HepG2 (cell line): ENCODE results near the gene CRYBA1. TPM values are rescaled to one million over a fixed set of nuclear protein-coding genes. Genes with fewer than 3 reads are reported as not detected.

Source experiments
- ATAC-seq: fragments of 200-7000 bp; cut with Tn5 transposase; 3 replicates; pipeline ENCODE4 v1.9.1; 2020; ENCODE audit warnings: mild to moderate bottlenecking, moderate library complexity
- BruUV-seq: library from RNA; stranded (reverse); fragments of 400-500 nt; replicated peaks from 2 replicates; lab custom pipeline; 2021; lab: Mats Ljungman, UMichigan
- CTCF ChIA-PET: fragments of 300-600 bp; formaldehyde crosslinking; extraction: SDS; loops from one replicate; lab custom pipeline; 2021; ENCODE audit warnings: low total read pairs, inconsistent platforms, low intra/inter-chr PET ratio; lab: Yijun Ruan, JAX
- POLR2A ChIA-PET: fragments of 350-600 bp; sonication (Branson Sonifier 250); formaldehyde crosslinking; loops from one replicate; lab custom pipeline; 2020; ENCODE audit warnings: antibody characterized with exemption, inconsistent platforms; lab: Yijun Ruan, JAX
- DNase-seq: peaks from one replicate; pipeline ENCODE4 v3.0.0-alpha.2; 2015; ENCODE audit warnings: low spot score
- FAIRE-seq: peaks from 3 replicates; lab custom pipeline; 2011; peaks lifted over from hg19 to GRCh38; lab: Jason Lieb, UNC
- H2AFZ ChIP-seq: one replicate; pipeline ENCODE4 v1.6.1; 2011; ENCODE audit warnings: low read length, inconsistent platforms
- H3K27ac ChIP-seq: fragments of 300-600 bp; 3 replicates; pipeline ENCODE4 v1.8.0; 2011; ENCODE audit warnings: mixed run types, mild to moderate bottlenecking, mixed read lengths, low read length, inconsistent platforms; ENCODE audit not compliant: insufficient read depth; ENCODE audit errors: extremely low read length
- H3K27me3 ChIP-seq, 2 experiments: fragments of 200-600 bp in 1 of 2; 2 replicates in 1 of 2; 3 replicates in 1 of 2; pipeline versions ENCODE4 v1.6.0 to v1.8.0; 2011; ENCODE audit warnings: low read length in 2 of 2, mild to moderate bottlenecking in 2 of 2, moderate library complexity in 2 of 2, inconsistent platforms in 1 of 2; ENCODE audit not compliant: insufficient read depth in 2 of 2, control insufficient read depth in 1 of 2
- H3K36me3 ChIP-seq, 2 experiments: fragments of 200-600 bp in 1 of 2; replicated peaks in 1 of 2; 2 replicates in 1 of 2; 3 replicates in 1 of 2; pipeline versions ENCODE4 v1.5.1 to v1.8.0; 2011; ENCODE audit warnings: low read length in 2 of 2, inconsistent platforms in 1 of 2; ENCODE audit not compliant: insufficient read depth in 2 of 2, control insufficient read depth in 1 of 2
- H3K4me1 ChIP-seq: 2 replicates; pipeline ENCODE4 v1.5.1; 2012; ENCODE audit warnings: low read length, inconsistent platforms; ENCODE audit not compliant: insufficient read depth
- H3K4me2 ChIP-seq: 2 replicates; pipeline ENCODE4 v1.6.0; 2011; ENCODE audit warnings: low read depth, low read length, inconsistent platforms
- H3K4me3 ChIP-seq, 3 experiments: fragments of 200-600 bp in 1 of 3; sonication (generic), shearing (Covaris generic) in 1 of 3; replicated peaks in 1 of 3; 2 replicates each; pipeline ENCODE4 v1.5.1; 2011 to 2016; ENCODE audit warnings: low read length in 3 of 3, inconsistent platforms in 2 of 3, low read depth in 2 of 3, mild to moderate bottlenecking in 2 of 3, control low read depth in 1 of 3, mixed read lengths in 1 of 3; ENCODE audit not compliant: insufficient read depth in 1 of 3
- H3K79me2 ChIP-seq: one replicate; pipeline ENCODE4 v1.6.1; 2011; ENCODE audit warnings: low read length, inconsistent platforms; ENCODE audit not compliant: insufficient read depth
- H3K9ac ChIP-seq: 2 replicates; pipeline ENCODE4 v1.6.0; 2011; ENCODE audit warnings: mild to moderate bottlenecking, low read depth, low read length, inconsistent platforms; ENCODE audit not compliant: insufficient read depth
- H3K9me3 ChIP-seq: 2 replicates; pipeline ENCODE4 v1.5.1; 2012; ENCODE audit warnings: mild to moderate bottlenecking, low read length
- H4K20me1 ChIP-seq: 2 replicates; pipeline ENCODE4 v1.6.0; 2011; ENCODE audit warnings: inconsistent platforms, mild to moderate bottlenecking, low read length, moderate library complexity; ENCODE audit not compliant: insufficient read depth
- CREB1 ChIP-seq, 2 experiments: fragments of 450-650 bp in 1 of 2; IDR thresholded peaks; 2 replicates each; pipeline ENCODE4 v1.6.1; 2016 to 2017; ENCODE audit warnings: control low read depth in 1 of 2, mild to moderate bottlenecking in 1 of 2, missing compliant biosample characterization in 1 of 2, missing genetic modification characterization in 1 of 2
- E2F2 ChIP-seq: sonication (generic); formaldehyde crosslinking; IDR thresholded peaks from 2 replicates; pipeline ENCODE4 v1.4.0; 2020; ENCODE audit warnings: missing genetic modification reagents, borderline replicate concordance
- EEA1 ChIP-seq: sonication (generic); formaldehyde crosslinking; IDR thresholded peaks from 2 replicates; pipeline ENCODE4 v1.5.1; 2020; ENCODE audit warnings: mild to moderate bottlenecking, missing genetic modification reagents, borderline replicate concordance
- FOXA1 ChIP-seq, 2 experiments: fragments of 450-650 bp in 1 of 2; sonication (generic) in 1 of 2; formaldehyde crosslinking in 1 of 2; IDR thresholded peaks; 2 replicates each; pipeline versions ENCODE4 v1.4.0 to v1.6.1; 2016 to 2020; ENCODE audit warnings: missing genetic modification reagents in 1 of 2
- GATAD2A ChIP-seq: IDR thresholded peaks from 2 replicates; pipeline ENCODE4 v1.6.1; 2016
- GFI1 ChIP-seq: sonication (generic); formaldehyde crosslinking; IDR thresholded peaks from 2 replicates; pipeline ENCODE4 v1.5.0; 2020; ENCODE audit warnings: missing genetic modification reagents, mild to moderate bottlenecking, borderline replicate concordance
- HOMEZ ChIP-seq: IDR thresholded peaks from 2 replicates; pipeline ENCODE4 v1.6.1; 2016; ENCODE audit warnings: low read depth
- NR2F6 ChIP-seq, 2 experiments: IDR thresholded peaks; 2 replicates each; pipeline ENCODE4 v1.6.1; 2016; ENCODE audit warnings: antibody characterized with exemption in 1 of 2, mild to moderate bottlenecking in 1 of 2
- RXRB ChIP-seq: IDR thresholded peaks from 2 replicates; pipeline ENCODE4 v1.6.1; 2016; ENCODE audit warnings: borderline replicate concordance, missing genetic modification reagents, missing compliant biosample characterization
- SPEN ChIP-seq: sonication (generic); formaldehyde crosslinking; IDR thresholded peaks from 2 replicates; pipeline ENCODE4 v1.5.1; 2020; ENCODE audit warnings: low read depth, mild to moderate bottlenecking, missing genetic modification reagents
- TEAD2 ChIP-seq: sonication (generic); formaldehyde crosslinking; IDR thresholded peaks from 2 replicates; pipeline ENCODE4 v1.9.0; 2021; ENCODE audit warnings: missing genetic modification reagents
- TSC22D2 ChIP-seq: sonication (generic); formaldehyde crosslinking; IDR thresholded peaks from 2 replicates; pipeline ENCODE4 v1.5.1; 2020; ENCODE audit warnings: missing genetic modification reagents, mild to moderate bottlenecking, borderline replicate concordance
- YEATS2 ChIP-seq: sonication (generic); formaldehyde crosslinking; IDR thresholded peaks from 2 replicates; pipeline ENCODE4 v1.4.0; 2020; ENCODE audit warnings: missing genetic modification reagents, borderline replicate concordance
- ZBTB34 ChIP-seq: sonication (generic); formaldehyde crosslinking; IDR thresholded peaks from 2 replicates; pipeline ENCODE4 v1.8.0; 2022; ENCODE audit warnings: mild to moderate bottlenecking, missing genetic modification reagents
- ZFP41 ChIP-seq: sonication (generic); formaldehyde crosslinking; IDR thresholded peaks from 2 replicates; pipeline ENCODE4 v1.4.0; 2020; ENCODE audit warnings: mild to moderate bottlenecking, missing genetic modification reagents, borderline replicate concordance
- ZMYM3 ChIP-seq: sonication (generic); formaldehyde crosslinking; IDR thresholded peaks from 2 replicates; pipeline ENCODE4 v1.5.1; 2020; ENCODE audit warnings: mild to moderate bottlenecking, missing genetic modification reagents
- ZNF20 ChIP-seq: sonication (generic); formaldehyde crosslinking; IDR thresholded peaks from 2 replicates; pipeline ENCODE4 v1.4.0; 2020; ENCODE audit warnings: mild to moderate bottlenecking, moderate library complexity, missing genetic modification reagents
- ZNF24 ChIP-seq: fragments of 450-650 bp; IDR thresholded peaks from 2 replicates; pipeline ENCODE4 v1.6.1; 2017; ENCODE audit warnings: antibody characterized with exemption, mild to moderate bottlenecking
- ZNF775 ChIP-seq: sonication (generic); formaldehyde crosslinking; IDR thresholded peaks from 2 replicates; pipeline ENCODE4 v1.4.0; 2020; ENCODE audit warnings: missing genetic modification reagents, mild to moderate bottlenecking, moderate library complexity, borderline replicate concordance
- WGBS: methylation state at CpG from one replicate; pipeline ENCODE4 v1.1.6; 2017; ENCODE audit warnings: low lambda C conversion rate; 5-methylcytosine and 5-hydroxymethylcytosine counted together
- in situ Hi-C: cut with HindIII; loops from 2 replicates; pipeline ENCODE4 v1.10.0; 2017; ENCODE audit warnings: low pct_unique_long_range_greater_than_20kb; ENCODE audit not compliant: extremely low pct_ligation_motif_present
- intact Hi-C: fragments of 100-400 bp; cut with micrococcal nuclease; formaldehyde crosslinking; loops from one replicate; pipeline ENCODE4 v1.10.0; 2022; ENCODE audit not compliant: unreplicated experiment
- polyA plus RNA-seq, 8 experiments: library from polyadenylated mRNA; depleted of rRNA in 3 of 8; stranded (reverse) in 7 of 8; unstranded in 1 of 8; fragments of >200 nt; fragmentation: Illumina TruSeq in 4 of 8; extraction: Trizol in 4 of 8; gene quantifications; 2 replicates each; pipeline versions ENCODE4 v1.2.1 to v1.2.3, GENCODE V29; 2011 to 2016; ENCODE audit warnings: low read depth in 4 of 8, missing spikeins in 1 of 8, mixed read lengths in 1 of 8; ENCODE audit not compliant: insufficient read depth in 1 of 8
- total RNA-seq, 5 experiments: library from RNA; depleted of rRNA; stranded (reverse); fragments of >200 nt; fragmentation: Illumina TruSeq; extraction: Trizol; gene quantifications; 2 replicates each; pipeline ENCODE4 v1.2.3, GENCODE V29; 2016; ENCODE audit warnings: low read depth in 1 of 5

CRYBA1 gene
- total and polyA plus RNA-seq, 2 of the 13 experiments (the other 11 are each of a cell fraction or from before 2014, with no cell fraction given), result not detected

GRCh38 chr17:29293890-29294579 lies 47.4 kb downstream of the CRYBA1 start, which contains the start of gene NUFIP2 (continued):
- TF ChIP-seq ZBTB34 (CRISPR knock-in tag) (0 out of 2 replicates have a peak, but pooled peaks have one; percentile 67), YEATS2 (CRISPR knock-in tag) (peak; percentile 87; the same call in 1 of the 2 replicates), ZFP41 (CRISPR knock-in tag) (0 out of 2 replicates have a peak, but pooled peaks have one; percentile 77), FOXA1 (IDR thresholded peaks at IDR 0.05) (no peak), FOXA1 (CRISPR knock-in tag; IDR thresholded peaks at IDR 0.05) (no peak), ZNF20 (no peak)

DNA sequence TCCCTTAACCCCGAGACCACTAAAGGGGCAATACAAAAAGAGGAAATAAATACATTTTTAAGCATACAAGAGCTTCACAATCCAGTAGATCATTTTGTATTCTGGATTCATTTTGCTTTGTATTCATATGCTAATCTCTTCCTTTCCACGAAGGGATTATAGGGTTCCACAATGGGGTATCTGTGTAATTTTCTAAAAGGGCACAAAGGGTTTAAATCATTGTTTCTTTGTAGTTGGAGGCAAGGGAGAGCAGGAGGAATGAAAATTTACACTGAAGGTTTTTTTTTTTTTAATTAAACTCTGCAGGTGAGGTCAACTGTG lies 47.9 kb downstream of the CRYBA1 start:
- peaks cover 37% of the 10 kb centered on the region for H3K79me2 ChIP-seq
- peak overlapping the region; percentile 88 for H3K9ac ChIP-seq
- H4K20me1 ChIP-seq, result peaks cover 27% of the 10 kb centered on the region
- POLR2A ChIA-PET, result interaction anchor here (0.6 to 1.9 kb wide), 39 partner anchors 8 to 452 kb away, joined by 3 to 37 read pairs (median 5); partner anchors contain the start of genes ABHD15, ANKRD13B, FAM222B and MYO18A
- H3K4me1 ChIP-seq, result peaks cover 22% of the 10 kb centered on the region
- TSS peak; percentile 99 for BruUV-seq
- WGBS, result 0% methylated on average over 2 of the region's 2 CpGs
- H3K4me3 ChIP-seq, result peak overlapping the region; percentile 60 to 83 (median 73)
- FAIRE-seq (no peak), ATAC-seq (no peak), DNase-seq (no peak)
- in situ Hi-C loops (no loop called here), intact Hi-C loops (loop anchor here (2.0 to 10.0 kb wide), 4 partner anchors 42 to 270 kb away; partner anchors contain the start of genes ABHD15 and TP53I13)
- no peaks in the 10 kb centered on the region; a peak in 1 of 5 replicates for H3K27me3 ChIP-seq
- peak overlapping the region; percentile 85 for H3K27ac ChIP-seq
- CTCF ChIA-PET, result no interaction called here
- H3K9me3 ChIP-seq, result no peaks in the 10 kb centered on the region
- peak overlapping the region; percentile 99 for H2AFZ ChIP-seq
- H3K4me2 ChIP-seq, result peak overlapping the region; percentile 83
- H3K36me3 ChIP-seq, result peaks cover 0 to 12% of the 10 kb centered on the region in 2 experiments; a peak in 2 of 5 replicates
- TF ChIP-seq GATAD2A (CRISPR knock-in tag) (no peak), NR2F6 (IDR thresholded peaks at IDR 0.05) (no peak), NR2F6 (CRISPR knock-in tag; IDR thresholded peaks at IDR 0.05) (no peak), E2F2 (no peak), EEA1 (CRISPR knock-in tag) (no peak), ZNF24 (no peak), GFI1 (CRISPR knock-in tag) (peak; percentile 42; the same call in 1 of the 2 replicates), HOMEZ (CRISPR knock-in tag) (no peak), RXRB (CRISPR knock-in tag) (no peak), ZNF775 (CRISPR knock-in tag) (no peak), TSC22D2 (CRISPR knock-in tag) (no peak), SPEN (no peak), TEAD2 (no peak), ZMYM3 (CRISPR knock-in tag) (no peak), CREB1 (IDR thresholded peaks at IDR 0.05) (no peak), CREB1 (CRISPR knock-in tag; IDR thresholded peaks at IDR 0.05) (peak; percentile 60; the same call in 1 of the 2 replicates)
